GM12873 (cell line): ENCODE data around the gene PRDM15.
A peak's percentile ranks its signal among the peaks of the same experiment; 100 is the strongest.

Source experiments
- TF ChIP-seq, protein P1 (sequence below): IDR thresholded peaks from 2 replicates; pipeline ENCODE4 v1.5.1; 2012; ENCODE audit warnings: low read depth, mild to moderate bottlenecking, moderate library complexity, low read length, control low read depth; ENCODE audit not compliant: insufficient read depth; ENCODE audit errors: missing control alignments

Gene PRDM15

GRCh38 chr21:41783476-41784180, 95.5 kb downstream of the PRDM15 start:
- TF ChIP-seq, protein P1, sequence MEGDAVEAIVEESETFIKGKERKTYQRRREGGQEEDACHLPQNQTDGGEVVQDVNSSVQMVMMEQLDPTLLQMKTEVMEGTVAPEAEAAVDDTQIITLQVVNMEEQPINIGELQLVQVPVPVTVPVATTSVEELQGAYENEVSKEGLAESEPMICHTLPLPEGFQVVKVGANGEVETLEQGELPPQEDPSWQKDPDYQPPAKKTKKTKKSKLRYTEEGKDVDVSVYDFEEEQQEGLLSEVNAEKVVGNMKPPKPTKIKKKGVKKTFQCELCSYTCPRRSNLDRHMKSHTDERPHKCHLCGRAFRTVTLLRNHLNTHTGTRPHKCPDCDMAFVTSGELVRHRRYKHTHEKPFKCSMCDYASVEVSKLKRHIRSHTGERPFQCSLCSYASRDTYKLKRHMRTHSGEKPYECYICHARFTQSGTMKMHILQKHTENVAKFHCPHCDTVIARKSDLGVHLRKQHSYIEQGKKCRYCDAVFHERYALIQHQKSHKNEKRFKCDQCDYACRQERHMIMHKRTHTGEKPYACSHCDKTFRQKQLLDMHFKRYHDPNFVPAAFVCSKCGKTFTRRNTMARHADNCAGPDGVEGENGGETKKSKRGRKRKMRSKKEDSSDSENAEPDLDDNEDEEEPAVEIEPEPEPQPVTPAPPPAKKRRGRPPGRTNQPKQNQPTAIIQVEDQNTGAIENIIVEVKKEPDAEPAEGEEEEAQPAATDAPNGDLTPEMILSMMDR = no peak

DNA sequence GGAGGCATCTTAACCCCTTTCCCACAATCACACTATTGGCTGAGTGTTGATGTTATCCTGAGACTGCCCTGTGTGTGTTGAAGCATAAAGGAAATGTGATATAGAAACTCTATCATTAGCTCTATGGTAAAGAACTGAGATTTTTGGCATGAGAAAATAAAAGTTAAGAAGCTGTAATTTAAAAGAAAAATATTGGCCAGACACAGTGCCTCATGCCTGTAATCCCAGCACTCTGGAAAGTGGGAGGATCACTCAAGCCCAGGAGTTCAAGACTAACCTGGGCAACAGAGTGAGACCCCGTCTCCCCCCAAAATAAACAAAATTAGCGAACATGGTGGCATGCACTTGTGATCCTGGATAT, 98.1 kb downstream of the PRDM15 start:
- TF ChIP-seq, protein P1 = no peak

DNA sequence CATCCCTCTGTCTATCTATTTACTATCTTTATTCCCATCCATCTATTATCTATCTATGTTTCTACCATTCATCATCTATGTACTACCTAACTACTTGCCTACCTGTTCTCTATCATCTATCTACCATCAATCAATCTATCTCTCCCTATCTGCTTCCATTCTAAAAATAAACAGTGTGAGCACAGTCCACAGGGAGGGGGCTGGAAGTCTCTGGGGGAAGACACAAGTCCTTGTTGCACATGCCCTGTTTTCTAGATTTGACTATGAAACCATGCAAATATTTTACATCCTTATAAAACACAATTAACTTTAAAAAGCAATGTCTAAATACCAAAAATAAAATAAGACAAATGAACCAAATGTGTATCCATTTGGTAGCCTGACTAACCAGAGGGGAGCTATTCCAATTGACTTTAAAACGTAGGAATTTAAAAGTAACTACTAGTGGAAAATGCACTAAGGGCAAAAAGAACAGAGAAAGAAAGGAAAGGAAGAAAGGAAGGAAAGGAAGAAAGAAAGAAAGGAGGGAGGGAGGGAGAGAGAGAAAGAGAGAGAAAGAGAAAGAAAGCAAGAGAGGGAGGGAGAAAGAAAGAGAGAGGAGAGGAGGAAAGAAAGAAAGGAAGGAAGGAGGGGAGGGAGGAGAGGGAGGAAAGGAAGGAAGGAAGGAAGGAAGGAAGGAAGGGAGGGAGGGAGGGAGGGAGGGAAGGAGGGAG, 98.7 kb downstream of the PRDM15 start:
- TF ChIP-seq, protein P1 = no peak

GRCh38 chr21:41779659-41780058, 99.5 kb downstream of the PRDM15 start:
- TF ChIP-seq, protein P1 = no peak

GRCh38 chr21:41778930-41779600, 100.1 kb downstream of the PRDM15 start:
- TF ChIP-seq, protein P1 = no peak

DNA sequence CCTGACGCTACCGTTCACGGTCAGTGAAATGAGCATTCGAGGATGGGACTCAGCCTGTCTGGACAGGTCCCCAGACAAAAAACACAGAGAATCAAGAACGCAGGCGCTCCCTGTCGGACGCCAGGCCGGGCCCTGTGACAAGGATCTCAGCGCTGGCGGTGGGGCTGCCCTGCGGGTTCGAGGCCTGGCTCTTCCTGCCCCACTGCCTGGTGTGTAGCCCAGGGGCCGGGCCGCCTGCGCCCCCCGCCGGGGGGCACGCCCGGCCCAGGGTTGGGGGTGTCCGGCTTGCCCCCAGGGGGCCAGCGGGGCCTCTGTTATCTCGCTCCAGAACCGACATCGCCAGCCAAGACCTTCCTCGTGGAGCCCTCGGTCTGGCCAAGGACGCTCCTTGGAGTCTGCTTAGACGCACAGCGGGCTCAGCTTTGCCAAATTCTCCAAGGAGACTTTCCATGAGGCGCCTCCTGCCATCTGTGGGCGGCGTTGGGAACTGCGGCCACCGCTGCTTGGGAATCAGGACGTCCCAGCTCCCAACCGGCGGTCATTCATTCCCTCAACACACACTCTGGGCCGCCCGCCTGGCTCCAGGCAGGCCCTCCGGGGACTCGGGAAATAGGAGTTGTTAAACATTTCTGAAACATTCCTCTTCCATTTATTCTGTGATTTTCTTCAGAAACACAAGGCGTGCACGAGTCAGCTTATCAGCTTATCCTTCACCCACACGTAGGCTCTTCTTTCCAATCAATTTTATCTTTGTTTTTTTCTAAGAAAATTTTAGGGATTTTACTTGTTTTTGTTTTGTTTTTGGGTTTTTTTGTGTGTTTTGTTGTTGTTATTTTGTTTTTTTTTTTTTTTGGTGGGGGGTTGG, 101.0 kb downstream of the PRDM15 start:
- TF ChIP-seq, protein P1 = peak; percentile 50
